ENCODE measurements around the gene GPR4.
"Not testable (repeated sequence)": the region's sequence is repeated elsewhere in the genome, so short reads cannot be mapped to it uniquely, and the experiment has no call there.

Gene GPR4

DNA sequence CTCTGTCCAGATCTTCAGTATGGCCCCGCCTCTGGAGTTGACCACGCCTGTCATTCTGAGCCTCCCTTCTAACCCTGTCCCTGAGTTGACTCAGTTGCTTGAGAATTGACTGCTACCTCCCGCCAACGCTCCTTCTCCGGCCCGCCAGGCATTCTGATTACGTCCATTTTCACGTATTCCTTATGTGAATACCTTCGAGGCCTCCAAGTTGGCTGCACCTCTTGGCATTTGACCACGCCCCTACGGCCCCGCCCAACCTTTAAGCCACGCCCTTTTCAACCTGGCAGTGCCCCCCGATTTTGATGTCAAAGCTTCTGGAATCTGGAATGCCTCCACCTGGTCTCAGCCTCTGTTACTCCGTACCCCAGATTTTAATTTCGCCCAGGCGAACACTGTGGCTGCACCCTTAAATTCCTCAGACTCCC lies 38.8 kb upstream of the GPR4 start:
- H3K27me3 ChIP-seq (ENCODE audit: control insufficient read depth in 5 of 5, insufficient read depth in 4 of 5, low read length in 5 of 5), result peaks cover 0 to 10% (median 3%) of the 10 kb centered on the region in 5 donors
- H3K27ac ChIP-seq (ENCODE audit: low read depth, low read length), result no peak overlapping the region
- peaks cover 0 to 49% (median 43%) of the 10 kb centered on the region in 5 donors for H3K4me1 ChIP-seq (ENCODE audit: control insufficient read depth in 5 of 5, insufficient read depth in 5 of 5, low read length in 5 of 5)
- peak overlapping the region in 3 of 5 donors; percentile 23 to 59 (median 35) for H3K4me3 ChIP-seq (ENCODE audit: low read depth in 1 of 5, low read length in 5 of 5)
- H3K36me3 ChIP-seq (ENCODE audit: control insufficient read depth in 5 of 5, insufficient read depth in 5 of 5, low read length in 5 of 5), result no peaks in the 10 kb centered on the region
- H3K9ac ChIP-seq (ENCODE audit: low read length in 5 of 5), result no peak overlapping the region
- no peaks in the 10 kb centered on the region for H3K9me3 ChIP-seq (ENCODE audit: control insufficient read depth in 5 of 5, low read length in 5 of 5)

- no peaks in the 10 kb centered on the region for H3K36me3 ChIP-seq (ENCODE audit: control insufficient read depth in 5 of 5, insufficient read depth in 5 of 5, low read length in 5 of 5)
- peaks cover 0 to 45% (median 40%) of the 10 kb centered on the region in 5 donors for H3K4me1 ChIP-seq (ENCODE audit: control insufficient read depth in 5 of 5, insufficient read depth in 5 of 5, low read length in 5 of 5)
- peak within 1 kb of the TSS; percentile 63 to 89 (median 73) for H3K9ac ChIP-seq (ENCODE audit: low read length in 5 of 5)
- H3K9me3 ChIP-seq (ENCODE audit: control insufficient read depth in 5 of 5, low read length in 5 of 5), result no peaks in the 10 kb centered on the region
- peaks cover 0 to 10% (median 1%) of the 10 kb centered on the region in 5 donors for H3K27me3 ChIP-seq (ENCODE audit: control insufficient read depth in 5 of 5, insufficient read depth in 4 of 5, low read length in 5 of 5)
- no peak within 1 kb of the TSS for H3K27ac ChIP-seq (ENCODE audit: low read depth, low read length)
- H3K4me3 ChIP-seq (ENCODE audit: low read depth in 1 of 5, low read length in 5 of 5), result peak within 1 kb of the TSS; percentile 68 to 91 (median 78)
These were observed 37.1 kb upstream of the GPR4 start, which contains the start of gene EML2 for GRCh38 chr19:45638930-45639729. TSS of gene EML2 (minus strand) at chr19:45639397. CDS start at chr19:45639376, 21 bp downstream.

DNA sequence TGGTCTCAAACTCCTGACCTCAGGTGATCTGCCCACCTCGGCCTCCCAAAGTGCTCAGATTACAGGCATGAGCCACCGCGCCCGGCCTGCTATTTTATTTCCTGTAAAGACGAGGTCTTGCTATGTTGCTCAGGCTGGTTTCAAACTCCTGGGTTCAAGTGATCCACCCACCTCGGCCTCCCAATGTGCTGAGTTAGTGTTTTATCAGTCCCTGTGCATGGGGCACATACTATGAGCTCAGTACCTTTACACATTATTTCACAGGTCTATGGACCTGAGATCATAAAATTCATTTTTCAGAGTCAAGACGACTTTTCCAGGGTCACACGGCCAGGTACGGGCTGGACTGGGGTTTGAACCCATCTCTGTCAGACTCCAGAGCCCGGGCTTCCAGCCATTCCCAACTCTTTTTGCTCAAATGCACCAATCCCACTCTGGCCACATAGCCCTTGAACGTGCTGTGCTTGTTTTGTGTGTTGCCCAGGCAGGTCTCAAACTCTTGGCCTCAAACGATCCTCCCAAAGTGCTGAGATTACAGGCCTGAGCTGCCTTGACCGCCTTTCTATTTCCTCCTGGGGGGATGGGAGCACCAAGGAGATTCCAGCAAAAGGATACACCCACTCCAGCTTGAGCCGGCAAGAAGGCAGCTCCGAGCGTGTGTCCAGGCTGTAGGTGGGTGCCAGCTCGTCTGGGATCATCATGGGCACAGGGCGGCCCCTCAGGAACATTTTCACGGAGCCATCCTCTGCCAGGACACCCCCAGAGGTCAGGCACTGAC lies 36.1 kb upstream of the GPR4 start:
- Histone ChIP-seq H3K4me3 (ENCODE audit: low read depth in 1 of 5, low read length in 5 of 5) (peak overlapping the region in 4 of 5 donors; percentile 68 to 91 (median 75)), H3K36me3 (ENCODE audit: control insufficient read depth in 5 of 5, insufficient read depth in 5 of 5, low read length in 5 of 5) (no peaks in the 10 kb centered on the region), H3K27ac (ENCODE audit: low read depth, low read length) (no peak overlapping the region), H3K4me1 (ENCODE audit: control insufficient read depth in 5 of 5, insufficient read depth in 5 of 5, low read length in 5 of 5) (peaks cover 0 to 38% (median 34%) of the 10 kb centered on the region in 5 donors), H3K9me3 (ENCODE audit: control insufficient read depth in 5 of 5, low read length in 5 of 5) (no peaks in the 10 kb centered on the region), H3K27me3 (ENCODE audit: control insufficient read depth in 5 of 5, insufficient read depth in 4 of 5, low read length in 5 of 5) (no peaks in the 10 kb centered on the region), H3K9ac (ENCODE audit: low read length in 5 of 5) (peak overlapping the region in 4 of 5 donors; percentile 71 to 89 (median 78))

GRCh38 chr19:45636902-45637301 lies 34.9 kb upstream of the GPR4 start:
- H3K27me3 ChIP-seq (ENCODE audit: control insufficient read depth in 5 of 5, insufficient read depth in 4 of 5, low read length in 5 of 5), result no peaks in the 10 kb centered on the region
- H3K4me1 ChIP-seq (ENCODE audit: control insufficient read depth in 5 of 5, insufficient read depth in 5 of 5, low read length in 5 of 5), result peaks cover 0 to 31% (median 28%) of the 10 kb centered on the region in 5 donors
- no peaks in the 10 kb centered on the region for H3K9me3 ChIP-seq (ENCODE audit: control insufficient read depth in 5 of 5, low read length in 5 of 5)
- H3K9ac ChIP-seq (ENCODE audit: low read length in 5 of 5), result no peak overlapping the region
- peaks cover 0 to 4% (median 0%) of the 10 kb centered on the region in 5 donors for H3K36me3 ChIP-seq (ENCODE audit: control insufficient read depth in 5 of 5, insufficient read depth in 5 of 5, low read length in 5 of 5)
- no peak overlapping the region for H3K4me3 ChIP-seq (ENCODE audit: low read depth in 1 of 5, low read length in 5 of 5)
- H3K27ac ChIP-seq (ENCODE audit: low read depth, low read length), result no peak overlapping the region

- Histone ChIP-seq H3K27ac (ENCODE audit: low read depth, low read length) (no peak overlapping the region), H3K4me1 (ENCODE audit: control insufficient read depth in 5 of 5, insufficient read depth in 5 of 5, low read length in 5 of 5) (peaks cover 0 to 24% (median 22%) of the 10 kb centered on the region in 5 donors), H3K36me3 (ENCODE audit: control insufficient read depth in 5 of 5, insufficient read depth in 5 of 5, low read length in 5 of 5) (peaks cover 0 to 4% (median 0%) of the 10 kb centered on the region in 5 donors)
These were observed 34.3 kb upstream of the GPR4 start for GRCh38 chr19:45636275-45636674.

GRCh38 chr19:45632468-45633196 lies 30.6 kb upstream of the GPR4 start:
- peaks cover 0 to 3% (median 0%) of the 10 kb centered on the region in 5 donors for H3K4me1 ChIP-seq (ENCODE audit: control insufficient read depth in 5 of 5, insufficient read depth in 5 of 5, low read length in 5 of 5)
- H3K9ac ChIP-seq (ENCODE audit: low read length in 5 of 5), result no peak overlapping the region
- H3K4me3 ChIP-seq (ENCODE audit: low read depth in 1 of 5, low read length in 5 of 5), result no peak overlapping the region
- no peaks in the 10 kb centered on the region for H3K9me3 ChIP-seq (ENCODE audit: control insufficient read depth in 5 of 5, low read length in 5 of 5)
- no peak overlapping the region for H3K27ac ChIP-seq (ENCODE audit: low read depth, low read length)
- H3K36me3 ChIP-seq (ENCODE audit: control insufficient read depth in 5 of 5, insufficient read depth in 5 of 5, low read length in 5 of 5), result peaks cover 0 to 19% (median 8%) of the 10 kb centered on the region in 5 donors
- no peaks in the 10 kb centered on the region for H3K27me3 ChIP-seq (ENCODE audit: control insufficient read depth in 5 of 5, insufficient read depth in 4 of 5, low read length in 5 of 5)

More at GRCh38 chr19:45636275-45636674, 34.3 kb upstream of the GPR4 start:
- H3K27me3 ChIP-seq (ENCODE audit: control insufficient read depth in 5 of 5, insufficient read depth in 4 of 5, low read length in 5 of 5), result no peaks in the 10 kb centered on the region
- no peak overlapping the region for H3K9ac ChIP-seq (ENCODE audit: low read length in 5 of 5)
- no peak overlapping the region for H3K4me3 ChIP-seq (ENCODE audit: low read depth in 1 of 5, low read length in 5 of 5)
- H3K9me3 ChIP-seq (ENCODE audit: control insufficient read depth in 5 of 5, low read length in 5 of 5), result no peaks in the 10 kb centered on the region

DNA sequence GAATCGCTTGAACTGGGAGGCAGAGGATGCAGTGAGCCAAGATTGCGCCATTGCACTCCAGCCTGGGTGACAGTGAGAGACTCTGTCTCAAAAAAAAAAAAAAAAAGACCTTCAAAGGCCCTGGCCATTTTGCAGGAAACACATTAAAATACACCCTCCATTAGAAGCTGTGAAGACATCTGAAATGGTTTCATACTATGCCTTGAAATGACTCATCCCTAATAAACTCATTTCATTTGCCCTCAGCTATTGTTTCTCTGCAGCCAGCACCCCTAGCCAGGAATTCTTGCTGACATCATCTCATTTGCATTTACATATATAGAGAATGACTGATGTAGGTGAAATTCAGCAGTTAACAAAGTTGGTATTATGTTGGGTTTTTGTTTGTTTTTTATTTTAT lies 28.5 kb upstream of the GPR4 start:
- peaks cover 0 to 3% (median 0%) of the 10 kb centered on the region in 5 donors for H3K4me1 ChIP-seq (ENCODE audit: control insufficient read depth in 5 of 5, insufficient read depth in 5 of 5, low read length in 5 of 5)
- no peak overlapping the region for H3K9ac ChIP-seq (ENCODE audit: low read length in 5 of 5)
- H3K4me3 ChIP-seq (ENCODE audit: low read depth in 1 of 5, low read length in 5 of 5), result no peak overlapping the region
- no peaks in the 10 kb centered on the region for H3K27me3 ChIP-seq (ENCODE audit: control insufficient read depth in 5 of 5, insufficient read depth in 4 of 5, low read length in 5 of 5)
- H3K9me3 ChIP-seq (ENCODE audit: control insufficient read depth in 5 of 5, low read length in 5 of 5), result no peaks in the 10 kb centered on the region
- H3K36me3 ChIP-seq (ENCODE audit: control insufficient read depth in 5 of 5, insufficient read depth in 5 of 5, low read length in 5 of 5), result peaks cover 0 to 37% (median 8%) of the 10 kb centered on the region in 5 donors
- no peak overlapping the region for H3K27ac ChIP-seq (ENCODE audit: low read depth, low read length)

DNA sequence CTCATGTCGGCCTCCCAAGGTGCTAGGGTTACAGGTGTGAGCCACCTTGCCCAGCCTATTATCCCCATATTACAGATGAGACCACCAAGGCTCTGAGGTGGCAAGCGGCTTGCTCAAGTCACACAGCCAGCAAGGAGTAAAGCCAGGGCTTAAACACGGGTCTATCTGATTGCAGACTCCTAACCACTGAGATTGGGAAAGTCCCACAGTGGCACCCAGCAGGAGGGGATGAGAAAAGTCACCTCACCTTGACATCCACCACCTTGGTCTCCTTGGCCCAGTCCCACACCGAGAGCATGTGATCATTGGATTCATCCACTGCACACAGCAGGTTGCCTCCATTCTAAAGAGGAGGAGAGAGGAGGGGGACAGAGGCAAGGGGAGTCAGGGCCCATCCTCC lies 27.7 kb upstream of the GPR4 start:
- no peak overlapping the region for H3K4me3 ChIP-seq (ENCODE audit: low read depth in 1 of 5, low read length in 5 of 5)
- no peak overlapping the region for H3K27ac ChIP-seq (ENCODE audit: low read depth, low read length)
- no peaks in the 10 kb centered on the region for H3K27me3 ChIP-seq (ENCODE audit: control insufficient read depth in 5 of 5, insufficient read depth in 4 of 5, low read length in 5 of 5)
- no peak overlapping the region for H3K9ac ChIP-seq (ENCODE audit: low read length in 5 of 5)
- peaks cover 0 to 40% (median 9%) of the 10 kb centered on the region in 5 donors for H3K36me3 ChIP-seq (ENCODE audit: control insufficient read depth in 5 of 5, insufficient read depth in 5 of 5, low read length in 5 of 5)
- no peaks in the 10 kb centered on the region for H3K9me3 ChIP-seq (ENCODE audit: control insufficient read depth in 5 of 5, low read length in 5 of 5)
- peaks cover 0 to 3% (median 0%) of the 10 kb centered on the region in 5 donors for H3K4me1 ChIP-seq (ENCODE audit: control insufficient read depth in 5 of 5, insufficient read depth in 5 of 5, low read length in 5 of 5)

- H3K9me3 ChIP-seq (ENCODE audit: control insufficient read depth in 5 of 5, low read length in 5 of 5); H3K9ac ChIP-seq (ENCODE audit: low read length in 5 of 5); H3K4me3 ChIP-seq (ENCODE audit: low read depth in 1 of 5, low read length in 5 of 5); H3K27ac ChIP-seq (ENCODE audit: low read depth, low read length); H3K4me1 ChIP-seq (ENCODE audit: control insufficient read depth in 5 of 5, insufficient read depth in 5 of 5, low read length in 5 of 5); H3K27me3 ChIP-seq (ENCODE audit: control insufficient read depth in 5 of 5, insufficient read depth in 4 of 5, low read length in 5 of 5): not testable (repeated sequence)
- peaks cover 5 to 49% (median 15%) of the 10 kb centered on the region in 5 donors for H3K36me3 ChIP-seq (ENCODE audit: control insufficient read depth in 5 of 5, insufficient read depth in 5 of 5, low read length in 5 of 5)
These were observed 26.2 kb upstream of the GPR4 start for GRCh38 chr19:45628219-45628618.

All from subcutaneous abdominal adipose tissue (tissue), 5 donors.